H54 (cell line): Measurements from ENCODE around the gene PLPPR3.
A peak's percentile ranks its signal among the peaks of the same experiment; 100 is the strongest.

ENCODE experiments used
- DNase-seq: peaks from one replicate; pipeline ENCODE4 v3.0.0; 2011; ENCODE audit warnings: low spot score, mixed read lengths; ENCODE audit not compliant: insufficient read length
- FAIRE-seq: peaks from 3 replicates; lab custom pipeline; 2011; peaks lifted over from hg19 to GRCh38; lab: Jason Lieb, UNC
- POLR2A ChIP-seq: IDR thresholded peaks from 2 replicates; pipeline ENCODE4 v1.6.1; 2011; ENCODE audit warnings: low read depth, mild to moderate bottlenecking, low read length

The PLPPR3 gene

DNA sequence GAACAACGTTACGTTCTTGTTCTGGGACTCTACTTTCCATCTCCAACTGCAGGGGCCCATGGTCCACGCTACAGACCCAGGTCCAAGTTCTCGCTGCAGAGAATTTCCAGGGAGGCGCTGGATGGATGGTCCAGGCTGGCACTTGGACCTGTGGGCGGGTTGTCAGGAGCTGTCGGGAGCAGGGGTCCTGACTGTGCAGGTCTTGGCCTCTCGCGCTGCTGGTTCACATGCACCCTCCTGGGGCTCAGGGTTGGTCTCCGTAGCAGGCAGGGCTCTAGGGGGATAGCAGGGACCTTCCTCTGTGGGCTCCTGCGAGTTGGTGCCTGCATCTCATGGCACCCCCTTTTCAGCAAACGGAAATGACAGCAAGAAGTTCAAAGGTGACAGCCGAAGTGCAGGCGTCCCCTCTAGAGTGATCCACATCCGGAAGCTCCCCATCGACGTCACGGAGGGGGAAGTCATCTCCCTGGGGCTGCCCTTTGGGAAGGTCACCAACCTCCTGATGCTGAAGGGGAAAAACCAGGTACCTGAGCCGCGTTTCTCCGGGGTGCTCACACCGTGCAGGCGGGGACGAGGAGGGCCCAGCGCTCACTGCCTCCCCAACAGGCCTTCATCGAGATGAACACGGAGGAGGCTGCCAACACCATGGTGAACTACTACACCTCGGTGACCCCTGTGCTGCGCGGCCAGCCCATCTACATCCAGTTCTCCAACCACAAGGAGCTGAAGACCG is 17.9 kb downstream of the PLPPR3 start:
- TF ChIP-seq POLR2A = no peak
- FAIRE-seq = no peak
- DNase-seq = no peak

GRCh38 chr19:803099-803561 is 18.6 kb downstream of the PLPPR3 start:
- no peak for FAIRE-seq
- DNase-seq = no peak
- no peak for TF ChIP-seq POLR2A

- FAIRE-seq (no peak), DNase-seq (no peak)
- TF ChIP-seq POLR2A = no peak
These were observed 19.2 kb downstream of the PLPPR3 start for GRCh38 chr19:802498-803098.

DNA sequence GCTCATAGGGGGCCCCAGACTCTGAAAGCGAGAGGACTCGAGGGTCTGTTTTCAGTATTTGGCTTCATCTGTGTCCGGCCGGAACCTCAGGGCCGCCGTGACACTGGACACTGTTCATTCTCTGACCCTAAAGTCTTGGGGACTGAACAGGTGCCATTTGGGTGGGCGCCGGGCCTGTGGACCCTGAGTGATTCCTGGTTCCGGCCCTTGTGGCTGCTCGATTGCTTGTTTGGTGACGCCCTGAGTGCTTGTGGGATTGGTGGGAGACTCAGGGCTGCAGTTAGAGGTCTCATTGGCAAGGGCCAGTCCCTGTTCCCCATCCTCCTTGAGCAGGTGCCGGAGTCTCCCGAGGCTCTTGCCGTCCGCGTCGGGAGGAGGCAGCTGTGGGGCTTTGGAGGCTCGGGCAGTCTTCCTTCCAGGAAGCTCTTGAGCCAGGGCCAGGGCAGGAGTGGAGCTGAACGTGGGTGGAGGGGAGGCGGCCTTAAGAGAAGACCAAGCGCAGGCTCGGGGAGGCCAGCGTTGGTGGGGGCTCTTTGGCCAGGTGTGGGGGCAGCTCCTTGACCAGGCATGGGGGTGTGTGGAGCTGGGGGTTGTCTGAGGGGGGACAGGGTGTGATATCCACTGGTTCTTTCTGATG is 19.8 kb downstream of the PLPPR3 start:
- FAIRE-seq = no peak
- DNase-seq = no peak
- no peak for TF ChIP-seq POLR2A

GRCh38 chr19:801030-801860 is 20.5 kb downstream of the PLPPR3 start:
- no peak for TF ChIP-seq POLR2A
- FAIRE-seq (no peak), DNase-seq (no peak)

DNA sequence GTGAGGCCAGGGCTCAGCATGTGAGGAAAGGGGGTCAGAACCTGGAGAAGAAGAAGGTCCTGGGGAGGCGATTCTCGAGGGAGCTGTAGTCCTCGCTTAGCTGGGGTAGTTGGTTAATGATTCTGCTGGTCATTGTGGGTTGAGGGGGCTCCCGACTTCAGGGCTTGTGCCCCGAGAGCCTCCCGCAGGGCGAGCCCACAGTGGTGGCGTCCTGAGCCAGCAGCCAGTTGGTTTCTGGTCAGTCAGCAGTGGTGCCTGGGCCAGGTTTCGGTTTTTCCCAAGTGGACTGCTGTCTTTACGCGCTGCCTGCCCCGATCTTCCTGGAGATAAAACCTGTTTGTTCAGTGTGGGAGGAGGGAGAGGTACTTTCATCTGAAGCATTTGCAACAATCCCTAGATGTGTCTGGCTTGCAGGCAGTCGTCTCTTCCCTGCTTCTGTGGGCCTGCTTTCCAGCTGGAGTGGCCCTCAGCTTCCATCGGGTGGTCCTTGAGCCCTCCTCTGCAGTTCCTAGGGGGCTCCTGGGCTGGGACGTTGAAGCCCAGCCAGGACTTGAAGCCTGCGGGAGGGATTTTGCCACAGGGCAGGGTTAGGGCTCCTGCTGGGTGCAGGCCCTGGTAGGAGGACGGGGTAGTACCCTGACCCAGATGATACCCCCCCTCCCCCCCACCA is 21.3 kb downstream of the PLPPR3 start:
- no peak for DNase-seq
- FAIRE-seq = no peak
- no peak for TF ChIP-seq POLR2A

DNA sequence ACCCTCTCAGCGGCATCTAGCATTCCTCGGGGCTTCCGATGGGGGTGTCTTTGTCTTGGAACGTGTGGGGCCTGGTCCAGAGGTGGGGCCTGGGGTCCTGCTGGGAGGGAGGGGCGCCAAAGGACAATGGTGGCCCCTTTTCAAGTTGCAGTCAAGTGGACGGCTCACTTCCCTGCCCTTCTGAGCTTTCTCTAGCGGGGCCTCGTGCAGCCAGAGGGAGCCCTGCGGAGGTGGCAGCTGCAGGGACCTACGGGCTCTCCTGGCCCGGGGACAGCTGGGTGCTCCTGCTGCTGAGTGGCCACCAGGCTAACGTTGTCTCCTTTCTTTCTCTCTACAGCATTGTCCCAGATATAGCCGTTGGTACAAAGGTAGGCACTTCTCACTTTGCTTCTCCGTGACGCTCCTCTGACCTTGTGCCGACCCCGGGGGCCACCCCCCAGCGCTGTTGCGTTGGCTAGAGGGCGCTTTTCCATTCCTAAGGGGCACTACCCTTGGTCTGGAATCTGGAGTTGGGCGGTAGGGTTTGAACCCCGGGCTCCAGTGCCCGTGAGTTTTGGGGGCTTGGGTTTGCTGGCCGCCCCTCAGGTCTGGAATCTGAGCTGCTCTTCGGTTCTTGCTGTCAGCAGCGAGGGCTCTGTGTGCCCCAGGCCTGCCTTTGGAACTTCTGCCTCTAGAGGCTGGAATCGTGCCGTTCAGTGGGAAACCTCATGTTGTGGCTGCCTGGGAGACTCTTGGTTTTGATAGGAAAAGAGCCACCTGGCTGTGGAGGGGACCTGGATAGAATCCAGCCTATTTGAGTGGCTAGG is 22.5 kb downstream of the PLPPR3 start:
- DNase-seq (no peak), FAIRE-seq (no peak)
- TF ChIP-seq POLR2A = no peak

GRCh38 chr19:798415-799075 is 23.2 kb downstream of the PLPPR3 start:
- no peak for DNase-seq
- FAIRE-seq = no peak

DNA sequence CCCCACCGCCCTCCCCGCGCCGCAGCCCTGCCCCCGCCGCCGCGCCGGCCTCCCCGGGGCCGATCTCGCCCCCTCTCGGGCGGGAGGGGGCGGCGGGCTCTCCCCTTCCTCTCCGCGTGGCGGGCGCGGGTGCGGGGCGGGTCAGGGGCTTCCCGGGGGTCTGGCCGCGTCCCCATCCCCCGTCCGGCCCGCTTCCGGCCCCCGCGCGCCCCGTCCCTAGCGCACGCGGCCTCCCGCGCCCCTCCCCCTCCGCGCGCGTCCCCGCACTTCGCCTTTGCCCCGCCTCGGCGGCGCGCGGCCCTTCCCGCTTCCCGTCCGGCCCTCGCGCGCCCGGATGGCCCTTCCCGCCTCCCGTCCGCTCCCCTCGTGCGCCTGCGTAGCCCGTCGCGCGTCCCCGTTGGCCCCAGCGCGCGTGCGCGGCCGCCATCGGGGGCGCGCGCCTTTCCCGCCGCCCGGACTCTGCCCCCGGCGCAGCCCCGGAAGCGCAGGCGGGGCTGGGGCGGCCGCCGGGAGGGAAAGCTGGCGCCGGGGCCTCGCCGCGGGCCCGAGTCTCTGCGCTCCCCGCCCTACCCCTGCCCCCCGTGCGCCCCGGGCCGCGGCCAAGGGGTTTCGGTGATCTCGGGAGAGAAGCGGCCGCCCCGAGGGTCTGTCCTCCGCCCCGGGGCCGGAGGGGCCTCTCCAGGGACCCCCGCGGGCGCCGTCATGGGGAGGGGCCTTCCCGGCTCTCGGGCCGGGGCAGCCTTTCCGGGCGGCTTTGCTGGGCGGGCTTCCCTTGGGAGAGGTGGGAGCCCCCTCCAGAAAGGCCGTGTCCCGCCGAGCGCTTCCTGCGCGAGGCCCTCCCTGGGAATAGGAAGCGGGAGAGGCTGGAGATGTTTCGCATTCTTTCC is 24.0 kb downstream of the PLPPR3 start:
- TF ChIP-seq POLR2A = peak; percentile 18; the same call in 1 of the 2 replicates
- peak; percentile 87 for DNase-seq
- no peak for FAIRE-seq

More at GRCh38 chr19:798415-799075, 23.2 kb downstream of the PLPPR3 start:
- no peak for TF ChIP-seq POLR2A

DNA sequence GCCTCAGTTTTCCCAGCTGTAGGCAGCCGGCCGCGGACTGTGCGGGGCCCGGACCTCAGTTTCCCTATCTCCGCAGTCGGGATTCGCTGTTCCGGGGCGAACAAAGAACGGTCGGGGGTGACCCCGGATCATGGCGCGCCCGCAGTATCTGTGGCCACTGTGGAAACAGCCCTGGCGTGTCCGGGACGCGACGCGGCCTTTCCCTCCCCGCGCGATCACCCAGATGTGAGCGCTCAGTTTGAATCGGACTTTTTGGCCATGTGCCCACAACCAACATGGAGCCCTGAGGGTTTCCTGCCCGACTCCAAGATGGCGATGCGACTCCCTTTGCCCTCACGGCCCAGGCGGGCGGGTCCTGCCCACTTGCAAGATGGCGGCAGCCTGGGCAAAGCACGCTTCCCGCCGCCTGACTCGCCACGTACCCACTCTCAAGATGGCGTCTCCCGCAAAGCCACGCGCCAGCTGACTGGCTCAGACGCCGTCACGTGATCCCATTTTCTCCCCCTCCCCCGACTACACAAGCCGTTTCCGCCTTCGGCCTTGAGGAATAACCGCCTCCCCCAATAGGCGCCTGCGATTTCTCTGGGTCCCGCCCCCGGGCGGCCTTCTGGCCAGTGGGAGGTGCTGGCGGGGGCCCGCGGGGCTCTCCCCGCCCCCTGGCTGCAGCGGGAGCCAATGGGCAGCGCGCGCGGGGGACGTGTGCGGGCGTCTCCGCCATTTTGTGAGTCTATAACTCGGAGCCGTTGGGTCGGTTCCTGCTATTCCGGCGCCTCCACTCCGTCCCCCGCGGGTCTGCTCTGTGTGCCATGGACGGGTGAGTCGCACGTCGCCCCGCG is 24.8 kb downstream of the PLPPR3 start, which contains the start of gene PTBP1:
TSS of gene PTBP1 (plus strand) at position 761 of the 836 bp plus-strand sequence. CDS start at position 807, 46 bp downstream.
- peak; percentile 82 for TF ChIP-seq POLR2A
- FAIRE-seq (peak; percentile 83), DNase-seq (peak; percentile 98)
